Esophagus squamous epithelium (tissue), 4 donors: ENCODE measurements around the gene HOXB5.

Experiments
- CTCF ChIP-seq, 6 experiments: fragments of 450-650 bp in 4 of 6; fragments of 200-600 bp in 2 of 6; sonication (generic) in 2 of 6; IDR thresholded peaks; one replicate each; pipeline ENCODE4 v1.5.1; 2016 to 2019; ENCODE audit warnings: antibody characterized with exemption in 6 of 6, mild to moderate bottlenecking in 4 of 6, moderate library complexity in 4 of 6
- POLR2A ChIP-seq, 4 donors: fragments of 450-650 bp; IDR thresholded peaks; one replicate each; pipeline ENCODE4 v1.6.1; 2017; ENCODE audit warnings: antibody characterized with exemption in 4 of 4, mild to moderate bottlenecking in 4 of 4, moderate library complexity in 3 of 4

GRCh38 chr17:48613862-48614694 lies 20.5 kb upstream of the HOXB5 start:
- no peak for TF ChIP-seq CTCF (IDR thresholded peaks at IDR 0.05)
- TF ChIP-seq POLR2A (IDR thresholded peaks at IDR 0.05), result no peak
